ENCODE data around the gene CBFA2T2.

DNA sequence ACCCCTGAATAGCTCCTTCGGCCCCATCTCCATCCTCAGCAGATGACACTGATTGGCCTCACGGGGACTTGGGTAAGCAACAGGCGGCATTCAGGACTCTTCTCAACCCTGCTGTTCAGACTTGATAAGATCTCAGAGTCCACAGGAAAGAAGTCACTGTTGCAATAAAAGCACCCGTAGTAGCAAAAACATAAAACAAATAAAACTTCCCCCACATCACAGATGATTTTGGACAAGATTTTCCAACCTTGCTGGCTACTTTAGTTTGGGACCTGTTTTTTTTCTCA is 155.1 kb downstream of the CBFA2T2 start:
- TF ChIP-seq TAF1 (IDR thresholded peaks at IDR 0.05; ENCODE audit: borderline replicate concordance, insufficient read depth, low read length) (no peak), POLR2AphosphoS5 (IDR thresholded peaks at IDR 0.05; ENCODE audit: low read depth, low read length) (no peak), SIN3A (IDR thresholded peaks at IDR 0.05; ENCODE audit: borderline replicate concordance, insufficient read depth, low read length) (no peak)
- TF ChIP-seq, protein P1, sequence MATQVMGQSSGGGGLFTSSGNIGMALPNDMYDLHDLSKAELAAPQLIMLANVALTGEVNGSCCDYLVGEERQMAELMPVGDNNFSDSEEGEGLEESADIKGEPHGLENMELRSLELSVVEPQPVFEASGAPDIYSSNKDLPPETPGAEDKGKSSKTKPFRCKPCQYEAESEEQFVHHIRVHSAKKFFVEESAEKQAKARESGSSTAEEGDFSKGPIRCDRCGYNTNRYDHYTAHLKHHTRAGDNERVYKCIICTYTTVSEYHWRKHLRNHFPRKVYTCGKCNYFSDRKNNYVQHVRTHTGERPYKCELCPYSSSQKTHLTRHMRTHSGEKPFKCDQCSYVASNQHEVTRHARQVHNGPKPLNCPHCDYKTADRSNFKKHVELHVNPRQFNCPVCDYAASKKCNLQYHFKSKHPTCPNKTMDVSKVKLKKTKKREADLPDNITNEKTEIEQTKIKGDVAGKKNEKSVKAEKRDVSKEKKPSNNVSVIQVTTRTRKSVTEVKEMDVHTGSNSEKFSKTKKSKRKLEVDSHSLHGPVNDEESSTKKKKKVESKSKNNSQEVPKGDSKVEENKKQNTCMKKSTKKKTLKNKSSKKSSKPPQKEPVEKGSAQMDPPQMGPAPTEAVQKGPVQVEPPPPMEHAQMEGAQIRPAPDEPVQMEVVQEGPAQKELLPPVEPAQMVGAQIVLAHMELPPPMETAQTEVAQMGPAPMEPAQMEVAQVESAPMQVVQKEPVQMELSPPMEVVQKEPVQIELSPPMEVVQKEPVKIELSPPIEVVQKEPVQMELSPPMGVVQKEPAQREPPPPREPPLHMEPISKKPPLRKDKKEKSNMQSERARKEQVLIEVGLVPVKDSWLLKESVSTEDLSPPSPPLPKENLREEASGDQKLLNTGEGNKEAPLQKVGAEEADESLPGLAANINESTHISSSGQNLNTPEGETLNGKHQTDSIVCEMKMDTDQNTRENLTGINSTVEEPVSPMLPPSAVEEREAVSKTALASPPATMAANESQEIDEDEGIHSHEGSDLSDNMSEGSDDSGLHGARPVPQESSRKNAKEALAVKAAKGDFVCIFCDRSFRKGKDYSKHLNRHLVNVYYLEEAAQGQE (IDR thresholded peaks at IDR 0.05; ENCODE audit: insufficient read depth in 1 of 2, low read depth in 2 of 2, low read length in 2 of 2): no peak

Data from PFSK-1 (cell line).